Muscle of leg (tissue), 11 donors: ENCODE data around the gene NFYB. TPM values are rescaled to one million over a fixed set of nuclear protein-coding genes. Genes with fewer than 3 reads are reported as not detected.
"Not testable (repeated sequence)": the region's sequence is repeated elsewhere in the genome, so short reads cannot be mapped to it uniquely, and the experiment has no call there.

ENCODE experiments used
- DNase-seq: peaks from one replicate; pipeline ENCODE4 v3.0.0; 2013
- H3K27ac ChIP-seq: one replicate; pipeline ENCODE4 v1.5.1; 2013; ENCODE audit warnings: mild to moderate bottlenecking, low read length, control low read depth
- H3K27me3 ChIP-seq: one replicate; pipeline ENCODE4 v1.6.1; 2013; ENCODE audit warnings: low read length; ENCODE audit not compliant: control insufficient read depth, insufficient read depth
- H3K36me3 ChIP-seq: one replicate; pipeline ENCODE4 v1.6.1; 2013; ENCODE audit warnings: low read length; ENCODE audit not compliant: control insufficient read depth, insufficient read depth
- H3K4me1 ChIP-seq: one replicate; pipeline ENCODE4 v1.6.1; 2013; ENCODE audit warnings: low read length; ENCODE audit not compliant: control insufficient read depth, insufficient read depth
- H3K4me3 ChIP-seq: one replicate; pipeline ENCODE4 v1.5.1; 2013; ENCODE audit warnings: low read length, control low read depth
- H3K9me3 ChIP-seq: replicated peaks from 2 replicates; pipeline ENCODE4 v1.6.1; 2013; ENCODE audit warnings: low read depth, low read length; ENCODE audit not compliant: control insufficient read depth
- WGBS: methylation state at CpG from one replicate; pipeline ENCODE4 v1.1.5; 2013; ENCODE audit warnings: missing lambda C conversion rate; ENCODE audit not compliant: insufficient coverage; 5-methylcytosine and 5-hydroxymethylcytosine counted together
- polyA plus RNA-seq, 8 donors: library from polyadenylated mRNA; unstranded; fragments of 120-200 nt; gene quantifications; one replicate each; pipeline versions ENCODE4 v1.2.1 to v1.2.3, GENCODE V29; 2013; ENCODE audit warnings: inconsistent platforms in 1 of 8, low replicate concordance in 1 of 8; ENCODE audit not compliant: insufficient read length in 8 of 8, insufficient read depth in 1 of 8
- total RNA-seq: library from RNA; stranded (reverse); fragments of 120-200 nt; gene quantifications from one replicate; pipeline ENCODE4 v1.2.4, GENCODE V29; 2013

Gene NFYB
- total and polyA plus RNA-seq, 9 donors, result 28.4 to 54.6 (median 39.7) TPM

- Histone ChIP-seq H3K9me3 (no peaks in the 10 kb centered on the region), H3K4me3 (no peak overlapping the region), H3K27ac (no peak overlapping the region), H3K4me1 (no peaks in the 10 kb centered on the region), H3K27me3 (no peaks in the 10 kb centered on the region), H3K36me3 (peaks cover 20% of the 10 kb centered on the region)
- WGBS, result 78% methylated on average over 1 of the region's 9 CpGs
- DNase-seq, result no peak
Measured at GRCh38 chr12:104122298-104122697, 15.7 kb downstream of the NFYB start.

DNA sequence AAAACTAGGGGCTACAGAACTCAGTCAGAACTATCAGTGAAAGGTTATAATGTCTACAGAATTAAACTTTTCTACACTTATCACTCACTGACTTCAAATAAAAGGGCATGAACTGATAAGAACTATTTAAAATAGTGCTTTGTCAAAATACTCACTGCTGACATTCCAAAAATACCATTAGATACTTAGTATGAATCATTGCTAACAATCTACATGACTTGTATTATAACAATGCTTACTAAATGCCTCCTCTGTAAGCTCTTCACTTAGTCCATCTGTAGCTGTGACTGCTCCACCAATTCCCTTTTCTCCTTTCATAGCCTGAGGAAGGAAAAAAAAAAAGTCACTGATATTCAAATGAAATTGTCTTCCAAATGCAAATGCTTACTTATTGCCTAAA lies 17.0 kb downstream of the NFYB start:
- no peak overlapping the region for H3K27ac ChIP-seq
- DNase-seq, result no peak
- H3K27me3 ChIP-seq, result no peaks in the 10 kb centered on the region
- no peaks in the 10 kb centered on the region for H3K9me3 ChIP-seq
- H3K36me3 ChIP-seq, result peaks cover 17% of the 10 kb centered on the region
- H3K4me3 ChIP-seq, result no peak overlapping the region
- no peaks in the 10 kb centered on the region for H3K4me1 ChIP-seq

DNA sequence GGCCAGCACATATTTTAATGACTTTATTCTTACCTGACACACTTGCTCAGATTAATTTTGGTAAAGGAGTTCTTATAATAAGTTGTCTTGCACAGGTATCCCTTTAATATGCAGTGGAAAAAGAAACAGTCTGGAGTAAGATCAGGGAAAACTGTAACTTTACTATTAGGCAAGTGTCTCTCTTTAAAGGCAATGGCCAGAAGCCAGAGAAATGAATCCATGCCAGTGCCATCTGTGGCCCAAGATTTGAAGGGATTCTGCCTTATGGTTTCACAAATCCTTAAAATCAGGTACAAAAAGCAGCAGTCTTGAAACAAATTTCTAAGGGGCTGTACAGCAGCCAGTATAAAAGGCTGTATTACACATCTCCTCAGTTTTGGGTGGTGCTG lies 22.4 kb downstream of the NFYB start:
- H3K36me3 ChIP-seq, result peaks cover 4% of the 10 kb centered on the region
- H3K4me1 ChIP-seq, result no peaks in the 10 kb centered on the region
- no peak overlapping the region for H3K27ac ChIP-seq
- no peak overlapping the region for H3K4me3 ChIP-seq
- H3K9me3 ChIP-seq, result no peaks in the 10 kb centered on the region
- no peaks in the 10 kb centered on the region for H3K27me3 ChIP-seq
- DNase-seq, result no peak

DNA sequence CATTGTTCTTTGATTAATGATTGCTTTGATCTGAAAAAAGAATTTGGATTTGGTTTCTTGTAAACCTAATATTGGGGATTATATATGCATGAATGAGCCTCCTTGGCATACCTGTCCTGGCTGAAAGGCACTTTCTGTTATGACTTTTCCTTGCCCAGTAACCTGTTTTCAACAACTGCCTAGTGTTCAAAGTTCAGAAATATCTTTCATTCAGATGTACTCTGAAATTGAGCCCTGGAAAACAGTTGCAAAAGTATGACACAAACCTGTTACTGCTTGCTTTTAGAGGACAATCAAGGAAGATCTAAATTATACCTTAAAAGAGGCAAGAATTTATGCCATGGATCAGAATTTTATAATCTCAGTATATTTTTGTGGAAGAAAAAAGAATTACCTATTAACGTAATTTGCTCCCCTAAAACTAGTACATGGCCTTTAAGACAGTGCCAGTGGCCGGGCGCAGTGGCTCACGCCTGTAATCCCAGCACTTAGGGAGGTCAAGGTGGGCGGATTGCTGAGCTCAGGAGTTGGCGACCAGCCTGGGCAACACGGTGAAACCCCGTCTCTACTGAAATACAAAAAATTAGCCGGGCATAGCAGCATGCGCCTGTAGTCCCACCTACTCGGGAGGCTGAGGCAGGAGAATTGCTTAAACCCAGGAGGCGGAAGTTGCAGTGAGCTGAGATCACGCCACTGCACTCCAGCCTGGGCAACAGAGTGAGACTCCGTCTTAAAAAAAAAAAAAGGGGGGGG lies 23.0 kb downstream of the NFYB start:
- not testable (repeated sequence) for H3K4me3 ChIP-seq, H3K27ac ChIP-seq, H3K27me3 ChIP-seq, H3K9me3 ChIP-seq, DNase-seq, H3K36me3 ChIP-seq, H3K4me1 ChIP-seq
- WGBS, result 86% methylated on average over 11 of the region's 14 CpGs

DNA sequence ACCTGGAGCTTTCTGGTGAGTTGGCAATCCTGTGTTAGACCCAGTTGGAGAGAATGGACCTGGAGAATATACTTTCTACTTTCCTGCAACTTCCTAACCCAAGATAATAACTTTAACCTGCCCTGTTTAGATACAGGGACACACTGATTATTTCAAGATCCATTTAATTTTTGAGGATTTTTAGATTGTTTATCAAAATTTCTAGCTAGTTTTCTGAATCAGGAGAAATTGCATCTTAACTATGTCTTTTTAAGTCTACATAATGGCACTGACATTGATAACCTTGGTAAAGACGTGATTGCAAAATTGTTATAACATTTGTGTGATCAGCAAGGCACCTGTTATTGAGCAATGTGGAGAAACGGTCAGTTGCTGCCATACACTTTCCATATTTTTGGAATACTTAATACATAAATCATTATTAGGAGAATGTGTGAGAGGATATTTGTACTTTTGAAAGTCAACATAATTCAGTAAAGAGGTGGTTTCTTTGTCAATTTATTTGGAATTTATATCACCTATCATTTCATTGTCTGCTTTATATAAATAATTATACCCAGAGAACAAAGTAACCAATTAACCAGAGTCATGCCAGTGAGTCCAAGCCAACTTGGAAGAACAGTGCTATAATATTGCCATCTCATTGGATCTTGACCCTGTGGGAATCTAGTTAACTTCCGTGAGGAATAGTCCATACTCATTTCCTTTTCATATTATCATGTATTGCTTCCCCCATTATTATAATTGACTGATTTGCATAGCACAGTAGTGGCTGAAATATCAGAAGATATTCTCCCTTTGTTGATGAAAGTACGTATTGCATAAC lies 28.4 kb downstream of the NFYB start:
- WGBS, result no CpG with 5 or more reads among the region's 4 CpGs

GRCh38 chr12:104108755-104109445 lies 29.1 kb downstream of the NFYB start:
- DNase-seq, result peak; percentile 89
- no peaks in the 10 kb centered on the region for H3K27me3 ChIP-seq
- no CpG with 5 or more reads among the region's 6 CpGs for WGBS
- no peak overlapping the region for H3K27ac ChIP-seq
- H3K4me1 ChIP-seq, result no peaks in the 10 kb centered on the region
- H3K36me3 ChIP-seq, result peaks cover 3% of the 10 kb centered on the region
- no peaks in the 10 kb centered on the region for H3K9me3 ChIP-seq
- no peak overlapping the region for H3K4me3 ChIP-seq

More for the DNA sequence above, 28.4 kb downstream of the NFYB start:
- Histone ChIP-seq H3K27me3 (no peaks in the 10 kb centered on the region), H3K36me3 (peaks cover 3% of the 10 kb centered on the region), H3K27ac (no peak overlapping the region), H3K9me3 (no peaks in the 10 kb centered on the region), H3K4me3 (no peak overlapping the region), H3K4me1 (no peaks in the 10 kb centered on the region)
- DNase-seq, result no peak

DNA sequence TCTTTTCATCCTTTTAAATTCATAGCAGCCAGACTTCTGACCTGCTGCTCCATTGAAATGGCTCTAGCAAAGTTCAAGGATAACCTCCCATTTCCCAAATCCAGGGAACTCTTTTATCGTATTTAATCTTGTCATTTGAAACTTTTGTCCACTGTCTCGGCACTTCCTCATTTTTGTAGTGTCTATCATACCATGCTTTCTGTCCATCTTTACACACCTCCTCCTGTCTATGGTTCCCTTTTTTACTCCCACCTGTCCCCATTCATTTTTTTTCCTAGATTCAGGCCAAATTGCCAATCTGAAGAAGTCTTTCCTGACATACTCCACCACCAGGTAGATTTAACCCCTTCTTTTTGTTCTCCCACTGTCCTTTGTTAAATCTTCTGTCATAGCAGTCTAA lies 31.0 kb downstream of the NFYB start:
- Histone ChIP-seq H3K9me3 (no peaks in the 10 kb centered on the region), H3K4me3 (no peak overlapping the region), H3K36me3 (peaks cover 8% of the 10 kb centered on the region), H3K4me1 (no peaks in the 10 kb centered on the region), H3K27me3 (no peaks in the 10 kb centered on the region), H3K27ac (no peak overlapping the region)
- 79% methylated on average over 2 of the region's 2 CpGs for WGBS
- no peak for DNase-seq

DNA sequence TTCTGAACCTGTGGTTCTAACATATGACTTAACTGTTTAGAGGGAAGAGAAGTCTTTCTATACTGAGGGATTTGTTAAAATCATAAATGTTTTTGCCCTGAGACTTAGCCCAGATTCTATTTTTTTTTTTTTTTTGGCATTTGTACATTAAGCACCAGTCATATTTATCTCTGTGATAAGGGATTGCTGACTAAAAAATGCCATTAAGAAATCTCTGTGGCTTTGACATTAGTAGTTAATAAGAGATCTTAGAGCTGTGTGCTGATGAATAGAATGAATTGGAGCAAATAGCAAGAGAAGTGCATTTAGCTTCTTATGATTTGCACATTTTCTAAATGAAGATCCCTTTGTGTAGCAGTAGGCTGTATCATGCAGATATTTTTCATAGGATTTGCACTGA lies 32.5 kb downstream of the NFYB start:
- Histone ChIP-seq H3K27ac (no peak overlapping the region), H3K36me3 (peaks cover 15% of the 10 kb centered on the region), H3K4me1 (no peaks in the 10 kb centered on the region), H3K27me3 (no peaks in the 10 kb centered on the region), H3K9me3 (no peaks in the 10 kb centered on the region), H3K4me3 (no peak overlapping the region)
- DNase-seq, result no peak

DNA sequence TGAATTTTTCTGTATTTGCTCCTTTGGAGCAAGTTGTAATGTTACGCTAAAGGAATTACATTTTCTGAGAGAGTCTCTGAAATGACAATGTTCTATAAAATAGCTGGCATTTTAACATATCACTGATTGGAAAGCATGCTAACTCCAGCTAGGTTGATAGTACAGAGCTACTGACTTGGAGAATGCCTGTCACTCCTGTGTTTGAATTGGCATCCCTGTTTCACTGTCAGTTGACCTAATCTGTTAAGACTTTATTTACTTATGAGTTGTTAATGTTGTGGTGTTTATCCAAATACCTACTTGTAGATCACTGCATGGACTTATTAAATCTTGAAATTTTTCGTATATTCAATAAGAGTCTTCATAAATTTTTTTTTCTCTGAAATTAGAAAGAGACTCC lies 40.1 kb downstream of the NFYB start:
- Histone ChIP-seq H3K4me3 (no peak overlapping the region), H3K36me3 (peaks cover 33% of the 10 kb centered on the region), H3K27ac (no peak overlapping the region), H3K9me3 (no peaks in the 10 kb centered on the region), H3K27me3 (no peaks in the 10 kb centered on the region), H3K4me1 (no peaks in the 10 kb centered on the region)
- no CpG with 5 or more reads among the region's 2 CpGs for WGBS
- no peak for DNase-seq

DNA sequence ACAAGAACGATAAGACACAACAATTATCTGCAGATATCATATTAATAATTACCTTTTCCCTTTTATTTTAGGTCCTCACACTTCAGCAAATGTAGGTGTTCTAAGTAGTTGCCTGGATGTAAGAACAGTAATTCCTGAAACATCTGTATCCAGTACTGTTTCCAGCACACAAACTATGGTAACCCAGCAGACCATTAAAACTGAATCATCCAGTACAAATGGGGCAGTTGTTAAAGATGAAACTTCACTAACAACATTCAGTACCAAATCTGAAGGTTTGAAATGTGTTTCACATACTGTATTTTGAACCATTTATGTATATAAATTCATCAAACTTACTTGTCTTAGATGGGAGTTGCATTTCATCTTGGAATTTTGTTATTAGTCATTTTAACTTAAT lies 42.7 kb downstream of the NFYB start:
- Histone ChIP-seq H3K27ac (no peak overlapping the region), H3K27me3 (no peaks in the 10 kb centered on the region), H3K4me1 (no peaks in the 10 kb centered on the region), H3K4me3 (no peak overlapping the region), H3K9me3 (no peaks in the 10 kb centered on the region), H3K36me3 (peaks cover 32% of the 10 kb centered on the region)
- no CpG with 5 or more reads among the region's 1 CpG for WGBS
- no peak for DNase-seq
